Activated T-cell treated with anti-CD3 and anti-CD28 coated beads, Interleukin-2, amount 50 U/mL, for 72 hours (primary cell): Measurements from ENCODE around the gene NCK2. TPM values are rescaled to one million over a fixed set of nuclear protein-coding genes. Genes with fewer than 3 reads are reported as not detected.
A peak's percentile ranks its signal among the peaks of the same experiment; 100 is the strongest.

ENCODE experiments used
- ATAC-seq, 2 donors: fragments of 150-1000 bp; cut with Tn5 transposase; replicated peaks in 1 of 2; 2 replicates each; pipeline ENCODE4 v1.10.0; 2021; ENCODE audit warnings: moderate library complexity in 2 of 2, mild to moderate bottlenecking in 1 of 2
- DNase-seq, 2 donors: peaks; one replicate each; pipeline ENCODE4 v3.0.0; 2021 to 2022; ENCODE audit warnings: mixed read lengths in 1 of 2
- H3K27ac Mint-ChIP-seq: one replicate; pipeline ENCODE4 v1.8.0; 2022; ENCODE audit warnings: mild to moderate bottlenecking, moderate library complexity, mixed read lengths
- H3K27me3 Mint-ChIP-seq: one replicate; pipeline ENCODE4 v1.8.0; 2022; ENCODE audit warnings: low read depth, mixed read lengths
- H3K36me3 Mint-ChIP-seq, 2 donors: one replicate each; pipeline ENCODE4 v1.8.0; 2022; ENCODE audit warnings: mixed read lengths in 2 of 2, mild to moderate bottlenecking in 1 of 2; ENCODE audit not compliant: insufficient read depth in 2 of 2
- H3K4me1 Mint-ChIP-seq: one replicate; pipeline ENCODE4 v1.8.0; 2022; ENCODE audit warnings: low read depth, mixed read lengths
- H3K4me3 Mint-ChIP-seq, 2 donors: one replicate each; pipeline ENCODE4 v1.8.0; 2022; ENCODE audit warnings: mild to moderate bottlenecking in 2 of 2, mixed read lengths in 2 of 2, moderate library complexity in 2 of 2
- H3K9me3 Mint-ChIP-seq, 2 donors: one replicate each; pipeline ENCODE4 v1.8.0; 2022; ENCODE audit warnings: mixed read lengths in 2 of 2
- total RNA-seq, 2 donors: library from RNA; stranded (reverse); gene quantifications; one replicate each; pipeline ENCODE4 v1.2.3, GENCODE V29; 2022

Gene NCK2
- total RNA-seq, 2 donors from 2014 or later: 159 to 161 TPM

DNA sequence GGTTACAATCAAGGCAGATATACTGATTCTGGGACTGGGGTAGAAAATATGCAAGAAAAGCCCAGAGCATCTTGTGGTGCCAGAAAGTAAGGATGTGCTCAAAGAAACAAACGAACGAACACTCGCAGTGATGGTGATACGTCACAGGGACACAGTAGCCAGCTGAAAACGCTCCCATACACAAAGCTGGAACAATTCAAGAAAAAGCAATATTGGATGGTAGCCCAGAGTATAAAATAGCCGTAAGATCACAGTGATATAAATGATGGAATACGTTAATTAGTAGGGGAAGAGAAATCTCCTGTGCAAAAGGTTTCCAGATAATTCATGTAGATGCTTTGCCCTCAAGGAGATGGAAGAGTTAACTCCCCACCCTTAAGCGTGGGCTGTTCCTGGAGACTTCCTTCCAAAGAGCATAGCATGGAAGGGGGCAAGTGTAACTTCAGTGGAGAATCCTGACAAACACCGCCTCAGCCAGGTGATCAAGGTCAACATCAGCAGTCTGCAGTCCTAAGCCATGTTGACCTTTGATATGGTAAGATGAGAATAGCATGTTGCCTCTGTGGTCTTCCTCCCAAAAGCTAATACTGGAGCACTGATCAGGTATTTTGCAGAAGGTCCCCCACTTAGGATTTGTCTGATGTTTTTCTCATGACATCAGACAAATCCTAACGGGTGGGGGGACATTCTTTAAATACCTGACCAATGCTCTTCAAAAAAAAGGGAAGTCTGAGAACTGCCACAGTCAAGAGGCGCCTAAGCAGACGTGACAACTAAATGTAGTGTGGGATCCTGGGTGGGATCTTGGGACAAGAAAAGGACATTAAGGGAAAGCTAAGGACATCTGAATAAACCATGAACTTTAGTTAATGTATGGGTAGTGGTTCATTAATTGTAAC lies 99.0 kb downstream of the NCK2 start:
- H3K9me3 Mint-ChIP-seq: no peaks in the 10 kb centered on the region
- peak overlapping the region; percentile 72 for H3K27ac Mint-ChIP-seq
- ATAC-seq (no peak), DNase-seq (no peak)
- H3K4me1 Mint-ChIP-seq: peaks cover 88% of the 10 kb centered on the region
- peaks cover 9 to 42% of the 10 kb centered on the region in 2 donors for H3K36me3 Mint-ChIP-seq
- H3K27me3 Mint-ChIP-seq: no peaks in the 10 kb centered on the region
- peak overlapping the region in 1 of 2 donors; percentile 16 for H3K4me3 Mint-ChIP-seq

DNA sequence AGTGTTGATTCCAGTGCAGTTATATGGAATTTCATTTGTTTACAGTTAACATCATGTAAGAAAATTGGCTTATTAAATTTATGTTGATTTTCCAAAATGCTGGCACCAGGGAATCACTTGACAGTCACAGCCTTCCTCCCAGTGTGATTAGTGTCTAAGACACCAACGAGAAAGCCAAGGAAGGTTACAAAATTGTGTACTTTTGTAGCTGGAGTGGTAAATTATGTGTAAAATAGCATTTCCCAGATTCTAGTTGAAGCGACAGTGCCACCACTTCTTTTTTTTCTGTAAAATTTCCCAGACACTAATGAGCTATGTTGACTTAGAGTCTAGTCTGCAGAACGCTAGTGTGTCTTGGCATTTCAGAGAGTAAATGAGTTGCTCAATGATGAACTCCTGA lies 101.3 kb downstream of the NCK2 start:
- Mint-ChIP-seq H3K4me3 (no peak overlapping the region), H3K27ac (peak overlapping the region; percentile 87), H3K9me3 (no peaks in the 10 kb centered on the region), H3K27me3 (no peaks in the 10 kb centered on the region), H3K36me3 (peaks cover 7 to 27% of the 10 kb centered on the region in 2 donors), H3K4me1 (peaks cover 75% of the 10 kb centered on the region)
- DNase-seq: no peak
- no peak for ATAC-seq

DNA sequence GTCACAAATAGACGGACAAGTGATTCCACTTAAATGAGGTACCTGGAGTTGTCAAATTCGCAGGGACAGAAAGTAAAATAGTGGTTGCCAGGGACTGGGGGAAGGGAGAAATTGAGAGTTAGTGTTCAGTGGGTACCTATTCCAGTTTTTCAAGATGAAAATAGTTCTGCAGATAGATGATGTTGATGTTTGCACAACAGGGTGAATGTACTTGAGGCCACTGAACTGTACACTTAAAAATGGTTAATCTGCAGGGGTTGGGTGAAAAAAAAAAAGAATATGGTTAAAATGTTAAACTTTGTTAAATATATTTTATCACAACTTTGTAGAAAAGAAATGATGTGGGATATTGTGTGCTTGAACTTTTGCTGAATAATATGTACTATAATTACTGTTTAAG lies 102.3 kb downstream of the NCK2 start:
- Mint-ChIP-seq H3K9me3 (no peaks in the 10 kb centered on the region), H3K4me1 (peaks cover 75% of the 10 kb centered on the region), H3K4me3 (no peak overlapping the region), H3K36me3 (peaks cover 3 to 24% of the 10 kb centered on the region in 2 donors), H3K27me3 (no peaks in the 10 kb centered on the region), H3K27ac (peak overlapping the region; percentile 38)
- DNase-seq: no peak
- ATAC-seq: no peak

DNA sequence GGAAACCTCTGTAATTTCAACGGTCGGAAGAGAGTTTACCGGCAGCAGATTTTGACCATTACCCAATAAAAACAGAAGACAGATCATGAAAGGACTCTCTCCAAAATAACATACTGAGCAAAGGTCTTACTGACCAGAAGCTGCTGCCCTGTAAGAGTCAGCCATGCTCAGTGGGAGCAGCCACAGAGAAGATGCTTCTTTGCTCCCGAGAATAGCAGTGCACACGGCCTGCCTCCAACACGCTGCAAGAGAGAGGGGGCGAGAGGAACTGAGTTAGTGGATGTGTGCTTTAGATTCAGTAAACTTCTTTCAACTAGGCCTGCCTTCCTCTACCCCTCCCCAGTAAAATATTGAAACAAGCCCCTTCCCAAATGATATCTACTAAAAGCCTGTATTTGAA lies 103.7 kb downstream of the NCK2 start:
- Mint-ChIP-seq H3K4me3 (no peak overlapping the region), H3K4me1 (peaks cover 76% of the 10 kb centered on the region), H3K27me3 (no peaks in the 10 kb centered on the region), H3K36me3 (peaks cover 1 to 20% of the 10 kb centered on the region in 2 donors), H3K9me3 (no peaks in the 10 kb centered on the region), H3K27ac (peak overlapping the region; percentile 65)
- no peak for ATAC-seq
- no peak for DNase-seq

DNA sequence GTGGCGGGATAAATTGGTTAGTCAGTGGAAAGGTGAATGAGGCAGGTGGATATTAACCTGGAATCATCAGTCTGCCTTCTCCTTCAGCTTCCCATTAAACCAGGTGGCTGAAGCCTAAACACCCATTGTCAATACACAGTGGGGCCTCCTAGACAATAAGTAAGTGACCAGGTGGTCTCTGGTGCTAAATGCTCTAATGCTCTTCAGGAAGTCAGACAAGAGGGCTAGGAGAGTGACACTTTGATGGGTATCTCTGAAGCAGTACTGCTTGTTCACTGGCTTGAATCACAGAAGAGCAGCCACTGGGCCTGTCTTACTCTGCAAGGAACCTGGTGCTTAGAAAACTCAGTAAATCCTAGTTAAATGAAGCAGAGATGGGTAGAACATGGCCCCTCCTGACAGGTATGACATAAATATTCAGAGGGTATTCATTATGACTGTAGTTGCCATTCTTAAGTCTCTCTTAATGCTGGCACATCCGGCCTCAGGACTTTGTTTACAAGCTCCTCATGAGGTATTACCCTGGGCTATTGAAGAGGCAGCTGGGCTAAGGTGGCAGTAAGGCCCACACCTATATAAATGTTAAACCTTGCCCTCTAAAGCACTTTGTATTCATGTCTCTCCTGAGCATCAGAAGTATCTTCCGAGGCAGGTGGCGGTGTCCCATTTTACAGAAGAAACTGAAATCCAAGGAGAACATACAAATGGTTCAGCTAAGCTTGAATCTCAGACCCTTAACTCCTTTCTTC lies 104.9 kb downstream of the NCK2 start:
- no peaks in the 10 kb centered on the region for H3K9me3 Mint-ChIP-seq
- peaks cover 71% of the 10 kb centered on the region for H3K4me1 Mint-ChIP-seq
- H3K36me3 Mint-ChIP-seq: peaks cover 1 to 18% of the 10 kb centered on the region in 2 donors
- ATAC-seq: peak; percentile 27 to 53
- H3K27ac Mint-ChIP-seq: peak overlapping the region; percentile 36
- H3K27me3 Mint-ChIP-seq: no peaks in the 10 kb centered on the region
- no peak overlapping the region for H3K4me3 Mint-ChIP-seq
- DNase-seq: no peak

DNA sequence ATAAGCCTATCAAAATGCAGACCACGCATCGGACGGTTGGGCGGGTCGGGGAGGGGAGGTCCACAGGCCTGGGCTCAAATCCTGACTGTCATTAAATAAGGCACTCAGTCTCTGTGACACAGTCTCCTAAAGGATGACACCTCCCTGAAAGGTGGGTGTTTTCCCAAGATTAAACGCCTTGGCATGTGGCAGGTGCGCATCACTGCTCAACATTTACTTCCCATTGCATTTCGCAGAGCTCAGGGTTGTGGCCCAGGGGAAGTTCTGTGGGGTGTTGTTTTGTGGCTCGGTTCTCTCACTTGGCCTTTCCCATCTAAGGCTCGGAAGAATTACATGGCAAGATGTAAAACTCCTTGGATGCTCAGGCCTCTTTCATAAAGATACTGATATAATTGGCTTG lies 107.4 kb downstream of the NCK2 start:
- DNase-seq (no peak), ATAC-seq (no peak)
- Mint-ChIP-seq H3K36me3 (peaks cover 6 to 31% of the 10 kb centered on the region in 2 donors), H3K4me3 (no peak overlapping the region), H3K9me3 (no peaks in the 10 kb centered on the region), H3K4me1 (peaks cover 78% of the 10 kb centered on the region), H3K27ac (peak overlapping the region; percentile 21), H3K27me3 (no peaks in the 10 kb centered on the region)

DNA sequence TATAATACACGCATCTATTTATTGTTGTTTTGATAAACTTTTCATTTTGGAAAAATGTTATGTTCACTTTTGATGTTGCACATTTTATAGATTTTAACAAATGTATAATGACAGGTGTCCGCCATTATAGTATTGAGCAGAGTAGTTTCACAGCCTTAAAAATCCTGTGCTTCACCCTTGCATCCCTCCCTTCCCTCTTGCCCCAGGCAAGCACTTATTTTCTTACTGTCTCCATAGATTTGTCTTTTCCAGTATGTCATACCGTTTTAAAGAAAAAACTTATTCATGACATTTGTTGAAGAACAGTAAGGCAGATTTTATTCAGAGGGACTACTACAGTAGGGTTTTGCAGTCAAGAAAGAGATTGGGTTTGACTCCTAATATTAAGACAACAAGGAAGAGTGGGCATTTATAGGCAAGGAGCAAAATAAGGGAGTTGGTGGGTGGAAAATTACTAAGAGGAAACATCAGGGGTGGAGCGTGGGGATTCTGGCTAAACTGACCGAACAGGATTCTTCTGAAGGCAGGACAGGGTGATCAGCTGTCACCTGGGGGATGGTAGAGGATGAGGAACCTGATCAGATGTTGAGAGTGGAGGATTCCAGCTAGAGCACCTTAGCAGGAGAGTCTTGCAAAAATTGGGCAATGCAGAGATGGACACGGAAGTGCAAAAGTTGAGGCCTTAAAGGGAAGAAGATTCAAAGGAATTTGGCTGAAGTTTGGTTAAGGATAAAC lies 108.8 kb downstream of the NCK2 start:
- Mint-ChIP-seq H3K27me3 (no peaks in the 10 kb centered on the region), H3K4me1 (peaks cover 78% of the 10 kb centered on the region), H3K27ac (peak overlapping the region; percentile 12), H3K9me3 (no peaks in the 10 kb centered on the region), H3K4me3 (no peak overlapping the region), H3K36me3 (peaks cover 6 to 24% of the 10 kb centered on the region in 2 donors)
- DNase-seq (no peak), ATAC-seq (no peak)

DNA sequence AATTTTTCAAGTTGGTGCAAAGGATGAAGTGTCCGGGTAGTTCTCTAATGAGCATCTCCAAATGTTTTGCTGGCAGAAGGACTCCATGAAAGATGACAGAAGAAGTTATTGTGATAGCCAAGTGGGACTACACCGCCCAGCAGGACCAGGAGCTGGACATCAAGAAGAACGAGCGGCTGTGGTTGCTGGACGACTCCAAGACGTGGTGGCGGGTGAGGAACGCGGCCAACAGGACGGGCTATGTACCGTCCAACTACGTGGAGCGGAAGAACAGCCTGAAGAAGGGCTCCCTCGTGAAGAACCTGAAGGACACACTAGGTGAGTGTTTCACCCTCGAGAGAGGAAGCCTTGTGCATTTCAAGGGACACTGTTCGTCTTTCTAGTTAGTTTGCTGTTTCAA lies 110.3 kb downstream of the NCK2 start:
- peak overlapping the region; percentile 20 to 65 for H3K4me3 Mint-ChIP-seq

DNA sequence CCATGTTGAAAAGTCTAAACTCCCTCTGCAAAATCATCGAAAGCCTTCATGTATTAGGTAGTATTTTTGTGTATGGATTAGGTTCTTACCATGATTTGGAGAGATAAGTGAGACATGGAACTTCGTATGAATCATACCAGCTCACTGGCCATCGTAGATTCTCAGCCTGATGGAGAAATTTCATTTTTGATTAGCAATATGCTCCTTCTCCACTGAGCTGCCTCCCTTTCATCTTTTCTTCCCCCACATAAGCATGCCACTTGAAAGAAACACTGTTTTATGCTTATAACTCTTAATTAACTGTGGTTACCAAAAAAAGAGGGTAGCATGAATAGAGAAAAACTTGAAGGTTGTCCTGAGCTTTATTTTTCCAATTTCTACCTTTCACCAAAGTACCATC lies 111.9 kb downstream of the NCK2 start:
- peak overlapping the region; percentile 98 for H3K27ac Mint-ChIP-seq
- ATAC-seq: peak; percentile 21 to 22
- DNase-seq: no peak
- no peaks in the 10 kb centered on the region for H3K27me3 Mint-ChIP-seq
- H3K4me1 Mint-ChIP-seq: peaks cover 92% of the 10 kb centered on the region
- H3K36me3 Mint-ChIP-seq: peaks cover 9 to 30% of the 10 kb centered on the region in 2 donors
- H3K9me3 Mint-ChIP-seq: no peaks in the 10 kb centered on the region
- H3K4me3 Mint-ChIP-seq: peak overlapping the region; percentile 65 to 94

More for the DNA sequence above, 110.3 kb downstream of the NCK2 start:
- Mint-ChIP-seq H3K27me3 (no peaks in the 10 kb centered on the region), H3K4me1 (peaks cover 82% of the 10 kb centered on the region), H3K36me3 (peaks cover 6 to 24% of the 10 kb centered on the region in 2 donors), H3K27ac (peak overlapping the region; percentile 98), H3K9me3 (no peaks in the 10 kb centered on the region)
- DNase-seq (no peak), ATAC-seq (no peak)

DNA sequence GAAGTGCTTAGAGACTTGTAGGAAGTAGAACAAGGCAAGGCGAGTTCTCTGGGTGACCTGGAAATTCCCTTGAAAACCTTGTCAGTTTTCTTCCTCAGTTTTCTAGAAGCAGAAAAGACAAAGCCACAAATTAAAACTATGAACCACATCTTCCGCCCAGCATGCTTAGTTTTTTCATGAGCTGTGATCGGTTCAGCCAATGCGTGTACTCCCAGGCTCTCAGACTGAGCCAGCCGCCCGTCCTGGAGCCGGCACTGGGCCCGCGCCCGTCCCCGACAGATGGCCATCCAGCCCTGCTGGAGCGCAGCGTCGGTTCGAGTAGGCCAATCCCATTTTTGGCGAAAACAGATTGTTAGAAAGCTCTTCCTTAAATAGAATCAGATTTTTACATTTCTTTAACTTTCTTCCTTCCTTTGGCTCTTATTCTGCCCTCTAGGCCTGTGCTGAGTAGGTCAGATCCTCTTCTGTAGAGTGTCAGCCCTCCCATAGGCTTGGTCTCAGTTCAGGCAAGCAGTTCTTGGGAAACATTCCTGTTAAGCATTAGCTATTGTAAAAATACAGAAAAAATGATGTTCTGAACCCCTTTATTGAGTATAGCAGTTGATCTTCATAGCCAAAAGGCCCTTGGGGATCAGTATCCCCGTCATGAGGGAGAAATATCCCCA lies 112.5 kb downstream of the NCK2 start:
- H3K4me1 Mint-ChIP-seq: peaks cover 93% of the 10 kb centered on the region
- H3K27ac Mint-ChIP-seq: peak overlapping the region; percentile 98
- no peaks in the 10 kb centered on the region for H3K27me3 Mint-ChIP-seq
- H3K9me3 Mint-ChIP-seq: no peaks in the 10 kb centered on the region
- H3K36me3 Mint-ChIP-seq: peaks cover 9 to 30% of the 10 kb centered on the region in 2 donors
- peak in 1 of 2 donors; percentile 40 for DNase-seq
- peak overlapping the region; percentile 65 to 94 for H3K4me3 Mint-ChIP-seq
- peak; percentile 30 to 36 for ATAC-seq

DNA sequence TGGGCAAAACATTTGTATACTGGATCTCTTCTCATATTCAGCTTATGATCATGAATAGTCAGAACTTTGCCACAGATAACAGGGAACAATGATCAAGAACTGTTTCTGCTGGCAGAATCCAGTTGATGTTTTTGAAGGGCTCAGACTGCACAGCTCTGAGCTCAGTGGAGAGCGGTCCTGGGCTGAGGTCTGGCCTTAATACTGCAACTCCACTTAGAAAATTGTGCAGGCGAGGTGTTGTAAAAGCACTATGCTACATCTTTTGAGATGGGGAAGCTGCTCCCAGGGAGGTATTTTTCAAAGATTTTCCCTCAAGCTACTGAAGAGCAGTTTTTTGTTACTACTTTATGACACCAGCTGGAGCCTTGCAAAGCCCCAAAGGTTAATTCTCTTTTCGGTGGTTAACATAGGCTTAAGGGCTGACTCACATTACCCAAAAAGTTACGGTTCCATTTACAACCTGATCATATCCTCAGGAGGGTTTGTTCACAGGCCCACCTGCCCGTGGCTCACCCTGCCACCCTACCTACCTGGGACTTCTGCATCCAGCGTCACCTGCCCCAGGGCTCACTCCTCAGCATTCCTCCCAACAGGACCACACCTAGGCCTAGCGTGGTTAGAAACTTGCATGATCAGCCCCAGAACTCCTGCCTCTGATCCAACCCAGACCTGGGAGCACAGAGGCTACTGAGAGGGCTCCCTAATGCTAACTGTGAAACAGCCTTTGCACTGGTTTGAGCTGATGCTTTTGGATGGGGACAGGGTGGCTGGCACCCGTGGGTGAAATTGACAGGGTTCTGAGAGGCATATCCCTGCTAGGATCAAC lies 114.4 kb downstream of the NCK2 start:
- Mint-ChIP-seq H3K4me3 (peak overlapping the region; percentile 65 to 94), H3K27ac (peak overlapping the region; percentile 98), H3K9me3 (no peaks in the 10 kb centered on the region), H3K27me3 (no peaks in the 10 kb centered on the region), H3K36me3 (peaks cover 11 to 37% of the 10 kb centered on the region in 2 donors), H3K4me1 (peaks cover 97% of the 10 kb centered on the region)
- ATAC-seq: peak; percentile 69 to 81
- DNase-seq: peak; percentile 32 to 47

DNA sequence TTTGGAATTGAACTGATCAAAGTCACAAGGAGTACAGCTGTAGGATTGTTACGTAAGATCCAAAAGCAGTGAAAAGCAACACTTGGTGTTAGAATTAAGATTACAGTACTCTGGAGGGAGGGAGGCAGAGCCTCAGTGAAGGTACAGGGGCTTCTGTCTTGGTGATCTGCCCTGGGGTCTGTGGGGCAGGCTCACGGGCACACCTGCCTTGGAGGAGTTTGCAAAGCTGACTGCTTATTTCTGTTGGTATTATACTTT lies 114.9 kb downstream of the NCK2 start:
- Mint-ChIP-seq H3K27me3 (no peaks in the 10 kb centered on the region), H3K27ac (peak overlapping the region; percentile 25), H3K9me3 (no peaks in the 10 kb centered on the region), H3K4me1 (peaks cover 100% of the 10 kb centered on the region), H3K36me3 (peaks cover 11 to 37% of the 10 kb centered on the region in 2 donors), H3K4me3 (peak overlapping the region; percentile 65 to 94)
- no peak for DNase-seq
- no peak for ATAC-seq
